22Rv1 (cell line): ENCODE data around the gene PCDH7.

ENCODE experiments used
- CTCF ChIP-seq: fragments of 450-650 bp; IDR thresholded peaks from 2 replicates; pipeline ENCODE4 v1.5.1; 2017; ENCODE audit warnings: mild to moderate bottlenecking
- ZFX ChIP-seq: fragments of 450-650 bp; IDR thresholded peaks from 2 replicates; pipeline ENCODE4 v1.6.1; 2017; ENCODE audit warnings: antibody characterized with exemption, borderline replicate concordance

- TF ChIP-seq CTCF (no peak), ZFX (no peak)
These were observed 43.2 kb downstream of the PCDH7 start for GRCh38 chr4:30763321-30763727.
